GM21423 (cell line): Measurements from ENCODE around the gene MUS81.

Experiments
- ATAC-seq: cut with Tn5 transposase; IDR thresholded peaks from one replicate; pipeline ENCODE4 v1.9.1; 2021; ENCODE audit warnings: mild to moderate bottlenecking, moderate library complexity; ENCODE audit not compliant: unreplicated experiment

Gene MUS81

DNA sequence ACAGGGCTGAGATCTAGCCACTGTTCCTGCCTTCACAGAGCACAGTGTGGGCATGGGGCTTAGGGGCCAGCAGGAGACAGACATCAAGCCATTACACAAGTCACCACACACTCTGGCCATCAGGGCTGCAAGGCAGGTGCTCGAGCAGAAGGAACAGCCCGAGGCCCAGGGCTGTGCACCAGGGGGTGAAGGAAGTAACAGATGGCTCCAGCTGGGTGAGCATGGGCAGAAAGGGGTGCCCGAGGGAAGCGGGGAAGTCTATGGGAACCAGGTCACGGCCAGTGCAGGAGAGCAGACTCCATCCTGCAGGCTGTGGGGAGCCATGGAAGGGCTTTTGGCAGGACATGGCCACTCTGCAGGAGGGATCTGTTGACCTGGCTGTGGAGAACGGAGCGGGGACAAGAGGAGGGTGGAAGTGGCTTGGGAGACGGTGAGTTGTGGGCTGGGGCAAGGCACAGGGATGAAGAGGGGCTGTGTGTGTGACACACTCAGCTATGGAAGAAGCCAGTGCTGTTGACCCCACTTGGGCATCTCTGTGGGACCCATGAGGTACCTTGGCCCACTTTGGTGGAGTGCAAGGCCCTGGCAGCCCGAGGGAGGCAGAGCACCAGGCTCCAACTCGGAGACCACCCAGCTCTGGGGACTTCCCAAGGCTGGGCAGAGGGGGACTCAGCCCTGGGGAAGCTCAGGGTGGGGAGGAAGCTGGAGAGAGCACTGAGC is 55.0 kb downstream of the MUS81 start:
- ATAC-seq, result no peak

GRCh38 chr11:65915821-65916251 is 55.6 kb downstream of the MUS81 start:
- no peak for ATAC-seq
